ENCODE measurements around the gene CRYBB1.

CRYBB1 gene

DNA sequence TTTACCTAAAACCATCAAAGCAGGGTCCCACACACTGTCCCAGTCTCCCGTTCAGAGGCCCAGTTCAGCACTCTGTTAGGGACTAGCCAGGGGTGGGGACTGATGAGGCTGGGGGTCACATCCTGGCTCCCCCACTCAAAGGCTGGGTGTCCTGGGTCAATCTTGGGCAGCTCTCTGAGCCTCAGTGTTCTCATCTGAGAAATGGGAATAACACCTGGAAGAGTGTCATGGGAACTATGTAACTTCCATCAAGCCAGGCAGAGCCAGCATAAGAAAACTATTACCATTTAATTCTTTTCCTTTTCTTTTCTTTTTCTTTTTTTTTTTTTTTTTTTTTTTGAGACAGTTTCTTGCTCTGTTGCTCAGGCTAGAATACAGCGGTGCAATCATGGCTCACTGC, 66.3 kb downstream of the CRYBB1 start:
- DNase-seq, result no peak

DNA sequence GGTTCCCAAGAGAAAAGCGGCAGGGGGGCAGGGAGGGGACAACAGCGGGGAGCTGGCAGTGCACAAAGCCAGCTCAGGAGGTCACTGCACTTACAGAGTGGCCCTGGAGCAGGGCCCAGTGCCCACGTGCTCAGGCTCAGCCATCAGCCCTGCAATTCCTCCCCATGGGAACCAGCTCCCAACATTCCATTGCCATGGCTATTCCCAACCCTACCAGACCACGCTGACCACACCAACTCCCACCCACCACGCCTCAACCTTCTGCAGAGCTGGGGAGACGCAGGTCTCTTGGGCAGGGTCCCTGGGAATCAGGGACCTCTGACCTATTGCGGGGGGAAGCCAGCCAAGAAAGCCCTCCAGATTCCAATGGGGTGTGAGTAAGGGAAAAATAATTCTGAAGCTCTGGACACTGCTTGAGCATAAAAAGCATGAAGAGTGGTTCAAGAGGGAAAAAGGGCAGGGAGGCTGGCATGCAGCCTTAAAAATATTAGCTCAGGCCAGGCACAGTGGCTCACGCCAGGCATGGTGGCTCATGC, 67.3 kb downstream of the CRYBB1 start:
- DNase-seq, result no peak

DNA sequence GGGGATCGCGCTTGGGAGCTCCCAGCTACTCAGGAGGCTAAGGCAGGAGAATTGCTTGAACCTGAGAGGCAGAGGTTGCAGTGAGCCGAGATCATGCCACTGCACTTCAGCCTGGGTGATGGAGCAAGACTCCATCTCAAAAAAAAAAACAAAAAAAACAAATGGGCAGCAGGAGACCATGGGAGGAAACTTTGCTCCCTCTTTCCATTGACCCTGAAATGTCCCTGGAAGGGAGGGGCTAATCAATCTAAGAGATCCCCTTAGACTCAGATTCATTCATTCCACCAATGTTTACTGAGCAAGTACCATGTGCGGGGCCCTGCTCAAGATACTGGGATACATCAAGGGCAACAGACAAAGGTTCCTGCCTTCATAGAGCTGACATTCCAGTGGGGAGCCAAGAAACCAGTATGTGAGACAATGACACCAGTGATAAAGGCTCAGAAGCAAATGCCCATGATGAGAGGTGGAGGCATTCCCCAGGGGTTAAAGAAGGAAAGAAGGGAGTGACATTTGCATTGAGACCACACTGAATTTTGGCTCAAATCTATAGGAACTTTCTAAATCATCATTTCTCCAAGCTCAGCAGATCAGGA, 67.8 kb downstream of the CRYBB1 start:
- no peak for DNase-seq
